GM12874 (cell line): ENCODE measurements around the gene EFCAB11.

Experiments used
- TF ChIP-seq, protein P1 (sequence below): IDR thresholded peaks from 2 replicates; pipeline ENCODE4 v1.5.1; 2011; ENCODE audit warnings: low read depth, mild to moderate bottlenecking, control low read depth, low read length, moderate library complexity; ENCODE audit not compliant: insufficient read depth

EFCAB11 gene

GRCh38 chr14:89779707-89780106 lies 174.8 kb downstream of the EFCAB11 start:
- TF ChIP-seq, protein P1, sequence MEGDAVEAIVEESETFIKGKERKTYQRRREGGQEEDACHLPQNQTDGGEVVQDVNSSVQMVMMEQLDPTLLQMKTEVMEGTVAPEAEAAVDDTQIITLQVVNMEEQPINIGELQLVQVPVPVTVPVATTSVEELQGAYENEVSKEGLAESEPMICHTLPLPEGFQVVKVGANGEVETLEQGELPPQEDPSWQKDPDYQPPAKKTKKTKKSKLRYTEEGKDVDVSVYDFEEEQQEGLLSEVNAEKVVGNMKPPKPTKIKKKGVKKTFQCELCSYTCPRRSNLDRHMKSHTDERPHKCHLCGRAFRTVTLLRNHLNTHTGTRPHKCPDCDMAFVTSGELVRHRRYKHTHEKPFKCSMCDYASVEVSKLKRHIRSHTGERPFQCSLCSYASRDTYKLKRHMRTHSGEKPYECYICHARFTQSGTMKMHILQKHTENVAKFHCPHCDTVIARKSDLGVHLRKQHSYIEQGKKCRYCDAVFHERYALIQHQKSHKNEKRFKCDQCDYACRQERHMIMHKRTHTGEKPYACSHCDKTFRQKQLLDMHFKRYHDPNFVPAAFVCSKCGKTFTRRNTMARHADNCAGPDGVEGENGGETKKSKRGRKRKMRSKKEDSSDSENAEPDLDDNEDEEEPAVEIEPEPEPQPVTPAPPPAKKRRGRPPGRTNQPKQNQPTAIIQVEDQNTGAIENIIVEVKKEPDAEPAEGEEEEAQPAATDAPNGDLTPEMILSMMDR, result no peak

DNA sequence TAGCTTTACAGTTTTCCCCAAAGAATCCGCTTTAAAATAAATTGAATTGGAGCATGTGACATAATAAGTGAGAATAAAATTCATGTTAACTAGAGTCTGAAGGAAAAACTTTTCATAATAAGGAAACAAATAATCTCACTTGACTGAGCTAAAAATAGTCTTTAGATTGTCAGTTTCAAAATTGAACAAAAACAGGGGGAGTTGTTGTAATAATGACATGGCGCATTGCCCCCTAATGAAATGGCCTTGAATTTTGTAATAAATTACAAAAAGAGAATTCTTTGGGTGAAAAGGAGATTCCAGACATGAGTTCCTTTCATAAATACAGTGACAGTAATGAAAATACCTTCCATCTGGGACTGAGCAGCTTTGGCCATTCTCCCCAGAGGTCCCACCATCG lies 178.6 kb downstream of the EFCAB11 start:
- TF ChIP-seq, protein P1, result no peak

DNA sequence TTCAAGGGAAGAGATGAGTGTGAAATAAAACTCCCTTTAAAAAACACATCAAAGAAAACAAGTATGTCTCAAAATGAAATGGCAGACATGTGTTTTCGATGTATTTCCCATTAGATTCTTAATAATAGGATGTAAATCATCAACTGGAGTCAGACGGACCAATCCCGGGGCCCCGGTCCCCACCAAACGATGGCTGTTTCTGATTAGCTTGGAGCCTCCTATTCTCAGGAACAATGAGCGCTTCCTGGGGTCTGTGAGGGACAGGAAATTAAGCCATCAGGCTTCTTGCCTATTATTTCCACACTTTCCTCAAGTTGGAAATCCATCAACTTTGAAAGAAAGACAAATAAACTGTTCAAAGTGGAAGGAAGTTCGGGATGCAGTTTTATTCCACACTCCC lies 179.4 kb downstream of the EFCAB11 start:
- TF ChIP-seq, protein P1, result no peak

GRCh38 chr14:89773644-89774316 lies 180.8 kb downstream of the EFCAB11 start:
- TF ChIP-seq, protein P1, result no peak

DNA sequence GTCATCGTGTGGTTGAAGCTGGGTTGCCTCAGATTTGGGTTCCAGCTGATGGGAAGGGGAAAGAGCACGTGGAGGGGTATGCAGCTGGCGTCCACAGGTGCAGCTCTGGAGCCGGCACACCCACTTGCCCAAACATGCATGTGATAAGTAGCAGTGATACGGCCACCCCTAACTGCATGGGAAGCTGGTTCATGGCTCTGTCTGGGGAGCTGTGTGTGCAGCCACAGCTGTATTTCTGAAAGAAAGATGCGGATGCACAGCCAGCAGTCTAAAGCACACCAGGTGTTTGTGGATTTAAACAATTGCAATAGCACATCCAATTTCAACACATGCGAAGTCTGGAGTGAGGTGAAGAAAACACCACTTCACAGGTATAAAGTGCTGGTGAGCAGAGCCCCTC lies 181.4 kb downstream of the EFCAB11 start:
- TF ChIP-seq, protein P1, result no peak

DNA sequence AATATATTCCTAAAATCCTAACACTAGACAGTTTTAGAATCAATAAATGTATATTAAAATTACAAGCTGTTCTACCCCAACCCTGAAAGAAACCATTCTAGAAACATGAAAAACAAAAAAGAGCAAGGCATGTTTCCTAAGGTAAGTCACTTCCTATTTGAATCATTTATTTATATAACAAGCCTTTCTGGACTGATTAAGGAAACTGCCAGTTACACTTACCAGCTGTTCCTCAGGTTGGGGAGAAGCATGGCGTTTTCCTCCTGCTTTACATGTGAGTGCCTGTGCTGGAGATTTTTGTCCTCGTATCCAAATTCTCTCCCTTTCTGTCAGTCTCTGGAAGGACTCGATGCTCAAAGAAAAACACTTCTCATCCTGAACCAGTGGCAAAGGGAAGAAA lies 183.3 kb downstream of the EFCAB11 start:
- TF ChIP-seq, protein P1, result no peak

DNA sequence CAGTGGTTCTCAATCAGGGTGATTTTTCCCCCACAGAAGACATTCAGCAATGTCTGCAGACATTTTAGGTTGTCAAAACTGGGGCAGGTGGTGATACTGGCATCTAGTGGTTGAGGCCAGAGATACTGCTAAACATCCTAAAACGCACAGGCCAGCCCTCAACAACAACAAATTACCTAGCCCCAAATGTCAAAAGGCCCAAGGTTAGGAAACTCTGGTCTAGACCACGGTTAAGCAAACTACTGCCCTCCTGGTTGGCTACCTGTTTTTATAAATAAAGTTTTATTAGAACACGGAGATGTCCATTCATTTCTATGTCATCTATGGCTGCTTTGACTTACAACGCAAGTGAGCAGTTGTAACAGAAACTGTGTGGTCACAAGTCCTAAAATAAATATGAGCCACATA lies 186.7 kb downstream of the EFCAB11 start:
- TF ChIP-seq, protein P1, result peak; percentile 81
